Measurements from ENCODE around the gene MYO5B. TPM values are rescaled to one million over a fixed set of nuclear protein-coding genes. Genes with fewer than 3 reads are reported as not detected.

Gene MYO5B
- total RNA-seq, 1 experiment from 2014 or later = 32.1 TPM

GRCh38 chr18:50042611-50043010 lies 152.3 kb downstream of the MYO5B start (continued):
- TF ChIP-seq SIN3A (IDR thresholded peaks at IDR 0.05; ENCODE audit: low read depth) = no peak
- no peak for TF ChIP-seq RAD21 (IDR thresholded peaks at IDR 0.05; ENCODE audit: low read depth)
- TF ChIP-seq YY1 (IDR thresholded peaks at IDR 0.05; ENCODE audit: extremely low read depth, insufficient replicate concordance, low read depth, low read length) = no peak
- TF ChIP-seq ZNF274 (IDR thresholded peaks at IDR 0.05; ENCODE audit: low read depth, low read length) = no peak
- TF ChIP-seq POLR2A (IDR thresholded peaks at IDR 0.05; ENCODE audit: borderline replicate concordance, extremely low read depth, insufficient read depth, insufficient read length) = no peak
- no peak for TF ChIP-seq CBX3 (IDR thresholded peaks at IDR 0.05; ENCODE audit: low read depth)
- no peak for TF ChIP-seq MAX (IDR thresholded peaks at IDR 0.05)

- DNase-seq (ENCODE audit: low read depth, low spot score) = no peak
- no peak overlapping the region for H3K4me2 ChIP-seq (ENCODE audit: low read length)
- H3K27me3 ChIP-seq (ENCODE audit: insufficient read depth, low read length) = no peaks in the 10 kb centered on the region
- H3K9ac ChIP-seq (ENCODE audit: low read length) = no peak overlapping the region
- intact Hi-C loops (cut with micrococcal nuclease) = no loop called here
- RAD21 ChIA-PET (ENCODE audit: low non-redundant PET in 1 of 2, low total read pairs in 2 of 2, uncharacterized antibody in 2 of 2, unreplicated experiment in 2 of 2) = no interaction called here
- no peaks in the 10 kb centered on the region for H4K20me1 ChIP-seq (ENCODE audit: insufficient read depth)
- ATAC-seq = no peak
- no peak overlapping the region for H2AFZ ChIP-seq (ENCODE audit: low read depth, low read length, poor library complexity, severe bottlenecking)
- H3K79me2 ChIP-seq (ENCODE audit: insufficient read depth, low read length) = no peaks in the 10 kb centered on the region
- H3K9me2 ChIP-seq (ENCODE audit: insufficient read depth) = no peaks in the 10 kb centered on the region
- CTCF ChIA-PET = no interaction called here
- POLR2A ChIA-PET = no interaction called here
- H3K36me3 ChIP-seq (ENCODE audit: control insufficient read depth in 1 of 2, insufficient read depth in 2 of 2, low read length in 2 of 2) = no peaks in the 10 kb centered on the region
- H3K9me3 ChIP-seq (ENCODE audit: control insufficient read depth in 1 of 2, insufficient read depth in 1 of 2, low read depth in 1 of 2, low read length in 2 of 2) = no peaks in the 10 kb centered on the region
- no peak overlapping the region for H3K4me3 ChIP-seq (replicated peaks in 1 of 2; ENCODE audit: low read depth in 1 of 2, low read length in 2 of 2)
- BruUV-seq (replicated peaks) = no TSS peak
- H3K27ac ChIP-seq (ENCODE audit: low read depth, low read length) = no peak overlapping the region
- H3K4me1 ChIP-seq (ENCODE audit: control insufficient read depth in 1 of 2, insufficient read depth in 2 of 2, low read length in 2 of 2) = peaks cover 6 to 10% of the 10 kb centered on the region in 2 experiments
- TF ChIP-seq TCF7L2 (IDR thresholded peaks at IDR 0.05; ENCODE audit: borderline replicate concordance, extremely low read depth, insufficient read depth, insufficient read length) (no peak), ZBTB33 (IDR thresholded peaks at IDR 0.05; ENCODE audit: extremely low read depth, insufficient replicate concordance, low read length) (no peak), EZH2phosphoT487 (IDR thresholded peaks at IDR 0.05; ENCODE audit: borderline replicate concordance) (no peak), ZNF274 (IDR thresholded peaks at IDR 0.05; ENCODE audit: low read depth, low read length) (no peak), FOSL1 (IDR thresholded peaks at IDR 0.05; ENCODE audit: low read depth) (no peak), SRF (IDR thresholded peaks at IDR 0.05; ENCODE audit: low read depth) (no peak), SP1 (IDR thresholded peaks at IDR 0.05; ENCODE audit: low read depth) (no peak), CTCF (IDR thresholded peaks at IDR 0.05 in 2 of 3, conservative IDR thresholded peaks at IDR 0.05 in 1 of 3; ENCODE audit: borderline replicate concordance in 1 of 3, insufficient read depth in 1 of 3, low read depth in 2 of 3, low read length in 2 of 3) (no peak), REST (IDR thresholded peaks at IDR 0.05; ENCODE audit: low read depth) (no peak), CEBPB (IDR thresholded peaks at IDR 0.05; ENCODE audit: low read depth) (no peak), JUND (IDR thresholded peaks at IDR 0.05) (no peak), YY1 (IDR thresholded peaks at IDR 0.05; ENCODE audit: extremely low read depth, insufficient replicate concordance, low read depth, low read length) (no peak), EZH2 (IDR thresholded peaks at IDR 0.05) (no peak), SIN3A (IDR thresholded peaks at IDR 0.05; ENCODE audit: low read depth) (no peak), ELF1 (IDR thresholded peaks at IDR 0.05; ENCODE audit: borderline replicate concordance, low read depth) (no peak), POLR2AphosphoS5 (IDR thresholded peaks at IDR 0.05; ENCODE audit: low read depth, low read length) (no peak)
These were observed 155.2 kb downstream of the MYO5B start for GRCh38 chr18:50039746-50040145.
